CD8-positive, alpha-beta memory T cell (primary cell): Measurements from ENCODE around the gene LMAN2L. TPM values are rescaled to one million over a fixed set of nuclear protein-coding genes. Genes with fewer than 3 reads are reported as not detected.

Source experiments
- CTCF ChIA-PET: fragments of 350-600 bp; sonication (Branson Sonifier 250); formaldehyde crosslinking; loops from one replicate; lab custom pipeline; 2021; ENCODE audit warnings: antibody characterized with exemption; lab: Charles Lee
- POLR2A ChIA-PET: fragments of 350-600 bp; sonication (Branson Sonifier 250); formaldehyde crosslinking; loops from one replicate; lab custom pipeline; 2021; ENCODE audit warnings: antibody characterized with exemption; lab: Charles Lee
- DNase-seq, 5 donors: peaks; one replicate each; pipeline versions ENCODE4 v3.0.0 to v3.0.0-alpha.2; 2020 to 2022; ENCODE audit warnings: mixed read lengths in 1 of 5
- H3K27ac ChIP-seq: one replicate; pipeline ENCODE4 v1.7.0; 2013; ENCODE audit warnings: low read depth, mild to moderate bottlenecking, low read length, moderate library complexity
- H3K27me3 ChIP-seq: 2 replicates; pipeline ENCODE4 v1.7.0; 2013; ENCODE audit warnings: low read length, mild to moderate bottlenecking; ENCODE audit not compliant: insufficient read depth, poor library complexity, severe bottlenecking
- H3K36me3 ChIP-seq: 2 replicates; pipeline ENCODE4 v1.7.0; 2013; ENCODE audit warnings: mild to moderate bottlenecking, low read length, moderate library complexity; ENCODE audit not compliant: insufficient read depth
- H3K4me1 ChIP-seq: 2 replicates; pipeline ENCODE4 v1.7.0; 2013; ENCODE audit warnings: mild to moderate bottlenecking, low read length, moderate library complexity; ENCODE audit not compliant: insufficient read depth
- H3K4me3 ChIP-seq: 2 replicates; pipeline ENCODE4 v1.7.0; 2013; ENCODE audit warnings: mild to moderate bottlenecking, low read length
- H3K9me3 ChIP-seq: 2 replicates; pipeline ENCODE4 v1.7.0; 2013; ENCODE audit warnings: mild to moderate bottlenecking, low read length
- H3K27ac Mint-ChIP-seq, 8 donors: one replicate each; pipeline ENCODE4 v1.8.0; 2020 to 2021; ENCODE audit warnings: mixed read lengths in 8 of 8, mild to moderate bottlenecking in 6 of 8, inconsistent platforms in 3 of 8, moderate library complexity in 3 of 8
- H3K27me3 Mint-ChIP-seq, 2 donors: one replicate each; pipeline ENCODE4 v1.8.0; 2020 to 2021; ENCODE audit warnings: mixed read lengths in 2 of 2, mild to moderate bottlenecking in 1 of 2, moderate library complexity in 1 of 2
- H3K36me3 Mint-ChIP-seq, 3 donors: one replicate each; pipeline ENCODE4 v1.8.0; 2020 to 2021; ENCODE audit warnings: mixed read lengths in 3 of 3, inconsistent platforms in 1 of 3, mild to moderate bottlenecking in 1 of 3
- H3K4me1 Mint-ChIP-seq, 3 donors: one replicate each; pipeline ENCODE4 v1.8.0; 2020 to 2021; ENCODE audit warnings: mixed read lengths in 3 of 3, inconsistent platforms in 1 of 3, mild to moderate bottlenecking in 1 of 3
- H3K4me3 Mint-ChIP-seq, 7 donors: one replicate each; pipeline ENCODE4 v1.8.0; 2020 to 2021; ENCODE audit warnings: mixed read lengths in 7 of 7, mild to moderate bottlenecking in 6 of 7, moderate library complexity in 4 of 7, inconsistent platforms in 2 of 7
- H3K9me3 Mint-ChIP-seq, 5 donors: one replicate each; pipeline ENCODE4 v1.8.0; 2020 to 2022; ENCODE audit warnings: mixed read lengths in 5 of 5, mild to moderate bottlenecking in 3 of 5, moderate library complexity in 2 of 5, inconsistent platforms in 1 of 5
- polyA plus RNA-seq: library from polyadenylated mRNA; unstranded; fragments of 300-500 nt; fragmentation: Illumina TruSeq; gene quantifications from one replicate; pipeline ENCODE4 v1.2.3, GENCODE V29; 2021
- total RNA-seq, 2 experiments: library from RNA; stranded (reverse); gene quantifications; one replicate each; pipeline ENCODE4 v1.2.3, GENCODE V29; 2021

Gene LMAN2L, protein sequence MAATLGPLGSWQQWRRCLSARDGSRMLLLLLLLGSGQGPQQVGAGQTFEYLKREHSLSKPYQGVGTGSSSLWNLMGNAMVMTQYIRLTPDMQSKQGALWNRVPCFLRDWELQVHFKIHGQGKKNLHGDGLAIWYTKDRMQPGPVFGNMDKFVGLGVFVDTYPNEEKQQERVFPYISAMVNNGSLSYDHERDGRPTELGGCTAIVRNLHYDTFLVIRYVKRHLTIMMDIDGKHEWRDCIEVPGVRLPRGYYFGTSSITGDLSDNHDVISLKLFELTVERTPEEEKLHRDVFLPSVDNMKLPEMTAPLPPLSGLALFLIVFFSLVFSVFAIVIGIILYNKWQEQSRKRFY
- 1 to 10 TPM; 9.4 to 9.9 TPM for total RNA-seq
- polyA plus RNA-seq: 25.9 TPM

DNA sequence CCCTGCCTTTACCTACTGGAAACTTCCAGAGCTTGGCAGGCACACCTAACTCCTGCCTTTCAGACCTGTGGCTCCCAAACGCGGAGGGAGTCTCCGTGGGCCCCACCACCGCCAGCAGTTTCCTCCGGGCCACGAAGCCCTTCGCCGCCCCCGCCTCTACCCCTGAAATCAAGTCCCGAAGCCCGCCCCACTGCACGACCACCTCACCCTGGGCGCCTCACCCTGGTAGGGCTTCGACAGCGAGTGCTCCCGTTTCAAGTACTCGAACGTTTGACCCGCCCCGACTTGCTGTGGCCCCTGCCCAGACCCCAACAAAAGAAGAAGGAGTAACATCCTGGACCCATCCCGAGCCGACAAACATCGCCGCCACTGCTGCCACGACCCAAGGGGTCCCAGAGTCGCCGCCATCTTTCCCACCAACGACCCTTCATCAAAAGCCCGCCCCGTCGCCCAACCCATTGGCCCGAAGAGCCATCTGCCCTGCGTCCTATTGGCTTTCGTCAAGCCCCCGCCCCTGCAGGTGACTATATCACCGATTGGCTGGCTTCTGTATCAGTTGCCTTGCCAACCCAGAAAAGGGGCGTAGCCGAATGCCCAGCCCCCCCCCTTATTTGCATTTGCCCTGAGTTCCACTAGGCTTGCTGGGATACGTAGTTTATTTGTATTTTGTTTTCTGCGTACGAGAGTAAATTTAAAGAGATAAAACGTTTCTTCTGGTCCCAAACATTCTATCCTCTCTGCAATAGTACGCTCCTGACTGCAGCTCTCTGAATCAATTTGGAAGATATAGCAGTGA, at the start of gene LMAN2L:
Gene LMAN2L, minus strand, starts transcription at position 432 of the 796 bp plus-strand sequence. Its CDS starts 24 bp downstream, at position 408.
- Mint-ChIP-seq H3K27me3 (peaks cover 0 to 1% of the 10 kb centered on the region in 2 donors), H3K4me1 (peaks cover 32 to 53% (median 41%) of the 10 kb centered on the region in 3 donors), H3K4me3 (peak within 1 kb of the TSS; percentile 92 to 98 (median 96)), H3K27ac (peak within 1 kb of the TSS; percentile 80 to 100 (median 96)), H3K36me3 (peaks cover 0 to 28% (median 0%) of the 10 kb centered on the region in 3 donors), H3K9me3 (no peaks in the 10 kb centered on the region)
- Histone ChIP-seq H3K4me1 (peaks cover 11% of the 10 kb centered on the region), H3K36me3 (no peaks in the 10 kb centered on the region), H3K27me3 (no peaks in the 10 kb centered on the region), H3K4me3 (peak within 1 kb of the TSS; percentile 56), H3K27ac (peak within 1 kb of the TSS; percentile 82), H3K9me3 (no peaks in the 10 kb centered on the region)
- peak; percentile 91 to 99 (median 96) for DNase-seq
- POLR2A ChIA-PET: interaction anchor here (1.3 kb wide), 1 partner anchor 21 kb away, joined by 10 read pairs; the partner anchor contains the start of gene CNNM4
- CTCF ChIA-PET: interaction anchor here (0.6 to 3.2 kb wide), 5 partner anchors 20 to 221 kb away, joined by 3 to 11 read pairs (median 3); partner anchors contain the start of gene CNNM4

DNA sequence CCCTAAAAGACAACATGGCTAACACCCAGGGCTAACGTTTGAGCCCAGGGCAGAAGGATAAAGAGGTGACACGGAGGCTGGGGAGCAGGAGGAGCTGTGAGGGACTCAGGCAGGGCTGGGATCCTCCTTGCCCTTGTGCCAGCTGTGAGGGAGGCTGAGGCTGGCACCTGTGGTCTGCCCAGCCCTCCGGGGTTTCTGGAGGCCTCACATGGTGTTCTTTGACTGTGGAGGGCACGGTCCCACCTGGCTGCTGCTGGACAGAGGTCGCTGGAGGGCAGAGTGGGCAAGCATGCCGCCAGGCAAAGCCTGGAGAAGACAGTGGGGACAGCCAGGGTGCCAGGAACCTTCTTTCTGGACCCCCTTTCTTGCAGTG, 49.4 kb upstream of the LMAN2L start:
- H3K36me3 ChIP-seq: no peaks in the 10 kb centered on the region
- Mint-ChIP-seq H3K4me3 (no peak overlapping the region), H3K27ac (no peak overlapping the region), H3K27me3 (no peaks in the 10 kb centered on the region), H3K9me3 (no peaks in the 10 kb centered on the region), H3K36me3 (no peaks in the 10 kb centered on the region), H3K4me1 (no peaks in the 10 kb centered on the region)
- ChIA-PET CTCF (no interaction called here), POLR2A (no interaction called here)
- H3K9me3 ChIP-seq: no peaks in the 10 kb centered on the region
- H3K27me3 ChIP-seq: no peaks in the 10 kb centered on the region
- no peaks in the 10 kb centered on the region for H3K4me1 ChIP-seq
- H3K4me3 ChIP-seq: no peak overlapping the region
- no peak for DNase-seq
- H3K27ac ChIP-seq: no peak overlapping the region

DNA sequence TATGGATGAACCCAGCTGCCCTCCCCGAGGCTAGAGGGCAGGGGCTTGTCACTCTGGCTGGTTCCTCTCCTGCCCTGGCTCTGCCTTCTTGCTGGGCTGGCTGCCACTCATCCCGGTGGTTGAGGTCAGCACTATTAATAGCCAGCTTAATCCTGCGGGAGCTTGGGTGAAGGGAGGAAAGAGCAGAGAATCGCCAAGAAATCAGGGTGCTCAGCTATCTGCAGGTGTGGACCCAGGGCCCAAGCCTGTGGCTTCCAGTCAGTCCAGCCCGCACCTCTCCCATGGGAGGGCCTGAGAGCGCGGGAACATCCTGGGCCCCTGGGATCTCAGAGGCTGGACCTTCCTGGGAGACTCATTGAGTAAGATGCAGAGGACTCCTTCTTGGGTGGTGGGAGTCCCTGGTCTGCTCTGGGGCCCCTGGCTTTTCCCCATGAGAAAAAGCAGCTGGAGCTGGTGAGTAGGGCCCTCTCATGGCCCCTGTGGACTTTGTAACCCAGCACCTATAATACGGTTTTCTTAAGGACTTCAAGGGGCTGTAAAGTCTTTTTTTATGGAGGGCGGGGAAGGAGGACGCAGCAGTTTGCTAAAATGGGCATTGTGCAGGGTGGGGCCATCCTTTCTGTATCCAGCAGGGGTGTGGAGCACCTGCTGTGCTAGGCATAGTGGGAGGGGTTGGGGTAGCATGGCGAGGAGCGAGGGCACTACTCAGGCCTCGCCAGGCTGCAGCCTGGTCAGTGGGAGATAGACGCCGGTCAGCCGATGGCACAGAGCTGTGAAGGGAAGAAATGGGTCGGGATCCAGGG, 48.8 kb upstream of the LMAN2L start:
- POLR2A ChIA-PET: no interaction called here
- H3K27me3 ChIP-seq: no peaks in the 10 kb centered on the region

DNA sequence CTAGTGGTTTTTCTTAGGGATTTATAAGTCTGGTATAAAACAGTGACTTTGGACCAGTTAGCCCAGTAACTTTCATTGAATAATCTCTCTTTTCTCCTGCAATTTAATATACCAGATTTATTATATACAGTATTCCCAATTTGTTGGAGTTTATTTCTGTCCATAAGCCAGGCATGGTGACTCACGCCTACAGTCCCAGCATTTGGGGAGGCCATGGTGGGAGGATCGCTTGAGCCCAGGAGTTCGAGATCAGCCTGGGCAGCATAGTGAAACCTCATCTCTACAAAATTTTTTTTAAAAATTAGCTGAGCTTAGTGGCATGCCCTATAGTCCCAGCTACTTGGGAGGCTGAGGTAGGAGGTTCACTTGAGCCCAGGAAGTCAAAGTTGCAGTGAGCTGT, 47.5 kb upstream of the LMAN2L start:
- H3K9me3 ChIP-seq: no peaks in the 10 kb centered on the region
- no peak for DNase-seq
- Mint-ChIP-seq H3K4me3 (no peak overlapping the region), H3K27me3 (no peaks in the 10 kb centered on the region), H3K36me3 (peaks cover 0 to 2% (median 1%) of the 10 kb centered on the region in 3 donors), H3K9me3 (no peaks in the 10 kb centered on the region), H3K27ac (no peak overlapping the region), H3K4me1 (no peaks in the 10 kb centered on the region)
- H3K36me3 ChIP-seq: no peaks in the 10 kb centered on the region
- CTCF ChIA-PET: interaction anchor here (2.0 kb wide), 1 partner anchor 25 kb away, joined by 5 read pairs; no protein-coding TSS in a partner anchor
- H3K27ac ChIP-seq: no peak overlapping the region
- POLR2A ChIA-PET: no interaction called here
- no peaks in the 10 kb centered on the region for H3K4me1 ChIP-seq
- H3K27me3 ChIP-seq: no peaks in the 10 kb centered on the region
- H3K4me3 ChIP-seq: no peak overlapping the region

More for the DNA sequence above, 48.8 kb upstream of the LMAN2L start:
- Histone ChIP-seq H3K4me3 (no peak overlapping the region), H3K36me3 (no peaks in the 10 kb centered on the region), H3K9me3 (no peaks in the 10 kb centered on the region), H3K4me1 (no peaks in the 10 kb centered on the region), H3K27ac (no peak overlapping the region)
- CTCF ChIA-PET: interaction anchor here (2.0 kb wide), 1 partner anchor 26 kb away, joined by 5 read pairs; no protein-coding TSS in a partner anchor
- Mint-ChIP-seq H3K27ac (no peak overlapping the region), H3K9me3 (no peaks in the 10 kb centered on the region), H3K4me3 (no peak overlapping the region), H3K4me1 (no peaks in the 10 kb centered on the region), H3K27me3 (no peaks in the 10 kb centered on the region), H3K36me3 (no peaks in the 10 kb centered on the region)
- DNase-seq: no peak

DNA sequence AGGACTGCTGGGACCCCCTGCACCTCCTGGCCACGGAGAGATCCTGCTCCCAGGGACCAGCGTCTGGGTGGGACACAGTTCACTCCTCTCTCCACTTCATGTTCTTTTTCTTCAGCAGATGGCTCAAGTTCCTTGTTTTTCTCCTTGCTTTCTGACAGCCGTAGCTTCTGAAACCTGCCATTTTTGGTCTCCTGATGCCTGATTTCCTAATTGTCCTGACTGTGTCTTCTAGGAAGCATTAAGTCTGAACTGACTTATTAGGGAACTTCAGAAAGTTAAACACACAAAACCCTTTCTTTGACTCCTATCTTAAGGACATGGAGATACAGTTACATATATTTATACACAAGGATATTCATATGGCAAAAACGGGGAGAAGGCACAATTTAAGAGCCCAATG, 43.5 kb upstream of the LMAN2L start:
- Histone ChIP-seq H3K27me3 (no peaks in the 10 kb centered on the region), H3K4me3 (no peak overlapping the region), H3K4me1 (no peaks in the 10 kb centered on the region), H3K36me3 (no peaks in the 10 kb centered on the region), H3K27ac (no peak overlapping the region), H3K9me3 (no peaks in the 10 kb centered on the region)
- ChIA-PET POLR2A (no interaction called here), CTCF (interaction anchor here (1.0 kb wide), 1 partner anchor 9 kb away, joined by 4 read pairs; no protein-coding TSS in a partner anchor)
- DNase-seq: no peak
- Mint-ChIP-seq H3K27me3 (no peaks in the 10 kb centered on the region), H3K4me3 (no peak overlapping the region), H3K27ac (no peak overlapping the region), H3K9me3 (no peaks in the 10 kb centered on the region), H3K36me3 (peaks cover 0 to 8% (median 6%) of the 10 kb centered on the region in 3 donors), H3K4me1 (no peaks in the 10 kb centered on the region)

DNA sequence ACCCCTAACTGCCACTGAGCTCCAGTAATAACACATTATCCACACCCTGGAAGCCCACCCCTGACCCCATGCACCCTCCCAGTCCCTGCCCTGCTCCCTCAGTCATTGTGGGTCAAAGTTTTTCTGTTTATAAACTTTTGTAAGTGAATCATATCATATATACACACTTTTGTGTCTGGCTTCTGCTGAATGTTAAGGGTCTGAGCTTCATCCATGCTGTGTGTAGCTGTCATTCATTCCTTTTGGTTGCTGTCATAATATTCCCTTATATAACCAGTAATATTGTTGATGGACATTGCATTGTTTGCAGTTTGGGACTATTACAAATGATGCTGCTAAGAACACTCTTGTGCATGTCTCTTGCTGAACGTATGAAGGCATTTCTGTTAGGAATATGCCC, 35.3 kb upstream of the LMAN2L start:
- H3K27me3 Mint-ChIP-seq: peaks cover 0 to 2% of the 10 kb centered on the region in 2 donors
- peak overlapping the region in 6 of 7 donors; percentile 6 to 87 (median 38) for H3K4me3 Mint-ChIP-seq
- H3K27me3 ChIP-seq: no peaks in the 10 kb centered on the region
- H3K36me3 ChIP-seq: no peaks in the 10 kb centered on the region
- POLR2A ChIA-PET: interaction anchor here (0.8 kb wide), 1 partner anchor 41 kb away, joined by 3 read pairs; the partner anchor contains the start of gene CNNM3
- H3K27ac ChIP-seq: no peak overlapping the region
- no peaks in the 10 kb centered on the region for H3K9me3 Mint-ChIP-seq
- H3K9me3 ChIP-seq: no peaks in the 10 kb centered on the region
- CTCF ChIA-PET: interaction anchor here (1.2 to 2.2 kb wide), 8 partner anchors 10 to 41 kb away, joined by 3 to 21 read pairs (median 4); partner anchors contain the start of genes CNNM3 and CNNM4
- DNase-seq: no peak
- H3K36me3 Mint-ChIP-seq: peaks cover 0 to 5% (median 1%) of the 10 kb centered on the region in 3 donors
- H3K27ac Mint-ChIP-seq: peak overlapping the region in 7 of 8 donors; percentile 21 to 96 (median 83)
- H3K4me1 Mint-ChIP-seq: peaks cover 25 to 34% (median 33%) of the 10 kb centered on the region in 3 donors
- H3K4me3 ChIP-seq: no peak overlapping the region
- H3K4me1 ChIP-seq: peaks cover 10% of the 10 kb centered on the region

DNA sequence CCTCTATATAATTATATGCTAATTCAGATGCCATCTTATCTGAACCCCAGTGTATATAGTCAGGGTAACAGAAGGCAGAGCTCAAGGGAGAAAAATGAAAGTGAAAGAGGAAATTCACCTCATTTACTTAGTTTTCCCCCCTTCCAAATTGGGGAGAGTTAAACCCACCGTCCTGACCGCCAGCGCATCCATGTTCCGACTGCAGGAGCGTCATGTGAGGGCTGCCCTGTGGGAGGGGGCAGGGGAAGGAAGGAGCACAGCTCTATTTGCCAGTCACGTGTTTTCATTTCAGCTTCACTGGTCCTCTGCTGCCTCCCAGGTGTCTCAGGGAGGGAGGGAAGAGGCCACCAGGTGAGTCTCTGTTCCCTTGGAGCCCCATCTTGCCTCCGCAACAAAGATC, 34.1 kb upstream of the LMAN2L start:
- Histone ChIP-seq H3K27me3 (no peaks in the 10 kb centered on the region), H3K27ac (peak overlapping the region; percentile 49), H3K4me1 (peaks cover 10% of the 10 kb centered on the region), H3K36me3 (no peaks in the 10 kb centered on the region), H3K9me3 (no peaks in the 10 kb centered on the region), H3K4me3 (peak overlapping the region; percentile 59)
- ChIA-PET CTCF (interaction anchor here (0.6 to 2.2 kb wide), 16 partner anchors 8 to 179 kb away, joined by 3 to 21 read pairs (median 4); partner anchors contain the start of genes ANKRD39, CNNM3 and CNNM4), POLR2A (interaction anchor here (0.7 to 1.3 kb wide), 7 partner anchors 11 to 325 kb away, joined by 3 to 10 read pairs (median 4); partner anchors contain the start of genes ANKRD39, CNNM3 and CNNM4)
- peak; percentile 38 to 75 (median 63) for DNase-seq
- peaks cover 0 to 3% (median 0%) of the 10 kb centered on the region in 3 donors for H3K36me3 Mint-ChIP-seq
- H3K4me1 Mint-ChIP-seq: peaks cover 25 to 36% (median 34%) of the 10 kb centered on the region in 3 donors
- H3K9me3 Mint-ChIP-seq: no peaks in the 10 kb centered on the region
- peak overlapping the region; percentile 87 to 97 (median 93) for H3K4me3 Mint-ChIP-seq
- peak overlapping the region; percentile 83 to 96 (median 94) for H3K27ac Mint-ChIP-seq
- H3K27me3 Mint-ChIP-seq: peaks cover 0 to 2% of the 10 kb centered on the region in 2 donors
